Measurements from ENCODE around the gene PTPN22.
A peak's percentile ranks its signal among the peaks of the same experiment; 100 is the strongest.
"Not testable (repeated sequence)": the region's sequence is repeated elsewhere in the genome, so short reads cannot be mapped to it uniquely, and the experiment has no call there.

The PTPN22 gene

DNA sequence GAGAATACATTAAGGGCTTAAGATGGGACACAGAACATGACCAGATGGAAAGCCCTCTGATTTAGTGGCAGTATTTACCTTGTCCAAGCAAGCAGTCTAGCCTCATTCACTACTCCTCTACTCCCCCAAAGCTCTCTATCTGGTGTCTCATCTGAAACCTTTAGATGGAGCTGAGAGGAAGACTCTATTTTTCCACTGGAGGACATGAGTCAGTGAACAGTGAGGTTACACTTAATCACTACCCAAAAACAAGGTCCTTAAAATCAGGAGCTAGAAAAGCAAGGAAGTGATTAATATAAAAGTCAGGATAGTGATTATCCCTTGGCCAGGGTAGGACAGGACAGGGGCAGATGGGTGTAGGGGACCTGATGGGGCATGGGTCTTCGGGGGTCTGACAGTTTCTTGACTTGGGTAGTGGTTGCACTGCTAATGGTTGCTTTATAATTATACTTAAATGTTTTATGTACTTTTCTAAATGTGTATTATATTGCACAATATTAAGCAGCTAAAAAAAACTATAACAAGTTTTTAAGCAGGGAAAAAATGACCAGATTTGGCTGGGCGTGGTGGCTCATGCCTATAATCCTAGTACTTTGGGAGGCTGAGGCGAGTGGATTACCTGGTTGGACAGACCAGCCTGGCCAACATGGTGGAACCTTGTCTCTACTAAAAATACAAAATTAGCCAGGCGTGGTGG is 3.0 kb downstream of the PTPN22 start:
- H3K27me3 Mint-ChIP-seq = no peaks in the 10 kb centered on the region
- no peaks in the 10 kb centered on the region for H3K9me3 Mint-ChIP-seq
- peak overlapping the region; percentile 95 for H3K4me3 Mint-ChIP-seq
- peak overlapping the region; percentile 99 for H3K27ac Mint-ChIP-seq
- H3K36me3 Mint-ChIP-seq = peaks cover 29% of the 10 kb centered on the region
- peaks cover 66% of the 10 kb centered on the region for H3K4me1 Mint-ChIP-seq

DNA sequence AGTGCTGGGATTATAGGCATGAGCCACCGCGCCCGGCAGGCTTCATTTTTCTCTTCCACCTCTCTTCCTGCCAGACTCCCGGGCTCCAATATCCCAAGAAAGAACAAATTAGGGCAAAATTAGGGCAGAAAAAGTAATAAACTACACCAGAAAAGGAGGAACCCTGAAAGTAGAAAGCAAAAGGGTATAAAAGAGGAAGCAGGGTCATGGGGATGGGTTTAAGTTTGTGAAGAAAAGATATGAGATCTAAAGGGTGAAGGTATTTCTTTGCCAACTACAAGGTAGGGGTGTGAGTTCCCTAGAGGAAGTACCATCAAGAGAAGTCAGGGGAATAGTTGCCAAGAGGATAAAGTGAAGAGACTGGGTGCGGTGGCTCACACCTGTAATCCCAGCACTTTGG is 9.9 kb downstream of the PTPN22 start:
- Mint-ChIP-seq H3K27me3 (no peaks in the 10 kb centered on the region), H3K4me3 (no peak overlapping the region), H3K27ac (peak overlapping the region; percentile 76), H3K4me1 (peaks cover 57% of the 10 kb centered on the region), H3K9me3 (no peaks in the 10 kb centered on the region), H3K36me3 (peaks cover 22% of the 10 kb centered on the region)

DNA sequence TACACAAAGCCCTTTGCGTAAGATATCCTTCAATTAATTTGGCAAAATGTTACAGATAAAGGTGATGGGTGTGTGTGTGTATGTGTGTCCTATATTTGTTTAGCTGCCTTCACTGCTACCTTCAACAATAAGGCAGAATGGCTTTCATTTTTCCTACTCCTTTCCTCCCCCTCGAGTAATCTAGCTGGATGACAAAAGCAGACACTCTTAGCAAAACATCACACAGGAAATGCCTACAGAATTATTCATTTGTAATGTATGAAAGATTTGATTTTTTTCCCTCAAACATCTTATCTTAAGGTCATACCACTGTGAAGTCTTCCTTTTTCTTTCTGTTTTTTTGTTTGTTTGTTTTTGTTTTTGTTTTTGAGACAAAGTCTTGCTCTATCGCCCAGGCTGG is 10.6 kb downstream of the PTPN22 start:
- peaks cover 28% of the 10 kb centered on the region for H3K36me3 Mint-ChIP-seq

DNA sequence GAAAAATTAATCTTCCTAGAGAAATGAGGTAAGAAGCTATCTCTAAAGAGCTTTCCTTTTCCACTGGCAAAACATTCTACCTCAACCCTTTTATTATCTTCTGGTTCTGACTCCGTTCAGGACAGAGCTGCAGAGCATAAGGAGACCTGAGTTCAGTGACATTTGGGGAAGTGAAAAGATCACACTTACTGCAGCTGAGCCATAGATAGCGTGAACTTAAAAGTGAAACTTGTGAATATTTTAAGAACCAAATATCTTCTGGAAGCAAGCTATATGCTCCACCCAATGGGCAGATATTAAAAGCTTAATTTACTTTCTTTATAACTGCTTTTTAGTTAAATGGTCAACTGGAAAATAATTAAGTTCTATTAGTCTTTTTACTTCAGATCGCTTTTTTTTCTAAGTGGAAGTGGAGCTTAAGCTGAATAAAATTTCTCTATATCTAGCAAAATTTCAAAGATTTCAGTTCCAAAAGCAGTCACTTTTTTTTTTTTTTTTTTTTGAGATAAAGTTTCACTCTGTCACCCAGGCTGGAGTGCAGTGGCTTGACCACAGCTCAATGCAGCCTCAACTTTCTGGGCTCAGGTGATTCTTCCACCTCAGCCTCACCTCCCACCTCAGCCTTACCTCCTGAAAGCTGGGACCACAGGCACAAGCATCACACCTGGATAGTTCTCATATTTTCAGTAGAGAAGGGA is 11.9 kb downstream of the PTPN22 start:
- H3K9me3 Mint-ChIP-seq = no peaks in the 10 kb centered on the region
- H3K4me1 Mint-ChIP-seq = peaks cover 41% of the 10 kb centered on the region
- H3K36me3 Mint-ChIP-seq = peaks cover 34% of the 10 kb centered on the region
- peak overlapping the region; percentile 33 for H3K4me3 Mint-ChIP-seq
- H3K27me3 Mint-ChIP-seq = no peaks in the 10 kb centered on the region
- H3K27ac Mint-ChIP-seq = peak overlapping the region; percentile 62

More for the DNA sequence above, 10.6 kb downstream of the PTPN22 start:
- Mint-ChIP-seq H3K27me3 (no peaks in the 10 kb centered on the region), H3K9me3 (no peaks in the 10 kb centered on the region), H3K27ac (peak overlapping the region; percentile 71), H3K4me3 (no peak overlapping the region), H3K4me1 (peaks cover 54% of the 10 kb centered on the region)

DNA sequence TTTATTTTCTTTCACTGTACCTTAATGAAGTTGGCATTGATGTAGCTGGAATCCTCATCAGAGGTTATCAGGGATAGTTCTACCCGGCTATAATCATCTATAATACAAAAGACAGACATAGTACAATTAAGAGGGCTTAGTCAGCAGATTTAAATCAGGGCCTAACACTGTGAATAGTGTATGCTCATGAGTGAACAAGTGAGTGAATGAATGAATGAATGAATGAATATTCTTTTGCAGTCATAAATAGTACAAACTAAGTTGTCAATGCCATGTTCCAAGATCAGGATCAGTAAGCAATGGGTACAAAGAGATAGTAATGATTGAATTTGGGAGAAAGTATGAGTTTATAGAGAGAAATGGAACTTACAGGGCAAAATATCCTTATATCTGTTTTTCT is 12.5 kb downstream of the PTPN22 start:
- Mint-ChIP-seq H3K27me3 (no peaks in the 10 kb centered on the region), H3K27ac (peak overlapping the region; percentile 74), H3K4me3 (peak overlapping the region; percentile 33), H3K9me3 (no peaks in the 10 kb centered on the region), H3K4me1 (peaks cover 47% of the 10 kb centered on the region), H3K36me3 (peaks cover 36% of the 10 kb centered on the region)

DNA sequence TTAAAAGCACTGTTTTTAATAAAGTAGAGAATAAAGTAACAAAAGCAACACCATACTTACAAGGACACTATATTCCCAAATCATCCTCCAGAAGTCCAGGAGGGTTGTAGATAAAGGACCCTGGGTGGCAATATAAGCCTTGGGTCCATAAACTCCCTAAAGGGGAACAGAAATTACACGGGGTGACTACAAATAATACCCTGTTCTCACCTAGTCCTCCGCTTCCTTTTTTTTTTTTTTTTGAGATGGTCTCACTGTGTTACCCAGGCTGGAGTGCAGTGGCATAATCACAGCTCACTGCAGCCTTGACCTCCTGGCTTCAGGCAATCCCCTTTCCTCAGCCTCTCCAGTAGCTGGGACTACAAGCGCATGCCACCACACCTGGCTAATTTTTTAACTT is 13.1 kb downstream of the PTPN22 start:
- peaks cover 34% of the 10 kb centered on the region for H3K36me3 Mint-ChIP-seq
- no peaks in the 10 kb centered on the region for H3K9me3 Mint-ChIP-seq
- no peak overlapping the region for H3K4me3 Mint-ChIP-seq
- H3K27me3 Mint-ChIP-seq = no peaks in the 10 kb centered on the region
- peaks cover 45% of the 10 kb centered on the region for H3K4me1 Mint-ChIP-seq
- H3K27ac Mint-ChIP-seq = no peak overlapping the region

DNA sequence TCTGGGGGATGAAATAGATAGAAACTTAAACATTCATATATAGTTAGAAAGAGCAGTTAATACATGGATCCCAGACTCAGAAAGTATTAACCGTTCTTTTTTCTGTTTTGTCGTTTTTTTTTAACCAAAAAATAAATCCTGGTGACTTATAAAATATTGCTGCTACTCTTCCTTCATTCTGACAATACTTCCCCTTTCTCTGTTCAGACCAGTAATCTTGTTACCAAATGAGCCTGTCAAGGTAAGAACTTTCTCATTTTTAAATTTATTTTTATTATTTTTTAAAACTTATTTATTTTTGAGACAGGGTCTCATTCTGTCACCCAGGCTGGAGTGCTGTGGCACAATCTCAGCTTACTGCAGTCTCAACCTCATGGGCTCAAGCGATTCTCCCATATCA is 13.7 kb downstream of the PTPN22 start:
- H3K4me1 Mint-ChIP-seq = peaks cover 42% of the 10 kb centered on the region
- peaks cover 34% of the 10 kb centered on the region for H3K36me3 Mint-ChIP-seq
- H3K27me3 Mint-ChIP-seq = no peaks in the 10 kb centered on the region
- no peak overlapping the region for H3K27ac Mint-ChIP-seq
- no peaks in the 10 kb centered on the region for H3K9me3 Mint-ChIP-seq
- no peak overlapping the region for H3K4me3 Mint-ChIP-seq

DNA sequence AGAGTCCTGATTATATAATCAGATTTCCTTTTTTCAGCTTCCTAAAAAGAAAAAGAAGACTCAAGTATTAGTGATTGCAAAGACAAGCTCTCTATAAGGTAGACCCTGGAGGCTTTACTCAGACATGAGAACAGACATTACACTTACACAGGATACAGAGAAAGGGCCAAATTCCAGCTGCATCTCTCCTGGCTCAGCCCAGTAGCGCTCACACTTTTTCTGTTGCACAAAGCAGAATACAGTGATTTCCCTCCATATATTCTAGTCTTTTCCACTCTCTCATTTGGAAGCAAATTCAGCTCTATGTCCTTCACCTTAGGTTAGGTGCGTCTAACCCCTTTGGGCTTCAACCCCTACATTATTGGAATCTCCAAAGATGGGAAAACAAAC is 15.1 kb downstream of the PTPN22 start:
- H3K9me3 Mint-ChIP-seq = no peaks in the 10 kb centered on the region
- H3K4me1 Mint-ChIP-seq = peaks cover 34% of the 10 kb centered on the region
- peaks cover 32% of the 10 kb centered on the region for H3K36me3 Mint-ChIP-seq
- H3K27ac Mint-ChIP-seq = no peak overlapping the region
- no peak overlapping the region for H3K4me3 Mint-ChIP-seq
- H3K27me3 Mint-ChIP-seq = no peaks in the 10 kb centered on the region

DNA sequence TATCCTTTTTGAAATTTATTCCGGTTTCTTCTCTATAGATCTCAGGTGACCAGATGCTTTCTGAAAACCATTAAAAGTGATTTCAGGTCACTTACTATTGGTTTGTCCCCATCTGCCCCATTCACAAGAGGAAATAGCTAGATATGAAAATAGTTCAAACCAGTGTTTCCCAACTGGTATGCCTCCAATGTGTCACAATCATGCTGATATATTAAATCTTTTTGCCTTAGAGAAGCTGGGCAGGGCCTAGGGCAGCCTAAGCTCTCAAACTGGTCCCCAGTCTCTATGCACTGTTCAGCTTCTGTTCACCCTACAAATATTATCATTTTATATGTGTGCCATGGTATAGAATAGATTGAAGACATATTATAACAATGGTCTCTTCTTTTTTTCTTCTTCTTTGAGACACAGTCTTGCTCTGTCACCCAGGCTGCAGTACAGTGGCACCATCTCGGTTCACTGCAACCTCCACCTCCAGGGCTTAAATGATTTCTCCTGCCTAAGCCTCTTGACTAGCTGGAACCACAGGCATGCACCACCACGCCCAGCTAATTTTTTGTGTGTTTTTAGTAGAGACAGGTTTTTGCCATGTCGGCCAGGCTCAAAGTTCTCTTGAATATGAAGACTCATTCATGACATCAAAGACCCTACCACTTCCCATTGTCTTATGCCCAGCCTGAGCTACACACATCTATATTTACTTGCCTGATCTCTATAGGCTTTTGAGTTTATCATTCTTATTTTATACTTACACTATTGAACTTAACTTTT is 15.7 kb downstream of the PTPN22 start:
- Mint-ChIP-seq H3K27ac (no peak overlapping the region), H3K36me3 (peaks cover 31% of the 10 kb centered on the region), H3K9me3 (no peaks in the 10 kb centered on the region), H3K4me3 (no peak overlapping the region), H3K27me3 (no peaks in the 10 kb centered on the region), H3K4me1 (peaks cover 32% of the 10 kb centered on the region)

DNA sequence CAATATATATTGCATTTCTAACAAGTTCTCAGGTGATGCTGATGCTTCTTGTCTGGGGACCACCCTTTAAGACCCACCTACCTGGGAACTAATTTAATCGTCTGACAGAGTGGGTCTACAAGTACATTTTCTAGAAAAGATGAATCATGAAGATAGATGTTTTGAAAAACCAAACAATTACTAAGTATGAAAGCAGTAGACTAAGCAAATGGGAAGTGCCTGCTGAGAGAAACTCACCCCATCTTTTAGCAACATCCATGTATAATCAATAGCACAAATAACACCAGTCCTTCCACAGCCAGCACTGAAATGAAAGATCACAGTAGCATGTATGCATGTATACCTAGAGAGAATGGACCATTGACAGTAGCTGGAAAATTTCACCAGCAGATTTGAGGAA is 17.3 kb downstream of the PTPN22 start:
- no peaks in the 10 kb centered on the region for H3K27me3 Mint-ChIP-seq
- no peaks in the 10 kb centered on the region for H3K9me3 Mint-ChIP-seq
- H3K27ac Mint-ChIP-seq = no peak overlapping the region
- peaks cover 29% of the 10 kb centered on the region for H3K4me1 Mint-ChIP-seq
- peaks cover 36% of the 10 kb centered on the region for H3K36me3 Mint-ChIP-seq
- no peak overlapping the region for H3K4me3 Mint-ChIP-seq

DNA sequence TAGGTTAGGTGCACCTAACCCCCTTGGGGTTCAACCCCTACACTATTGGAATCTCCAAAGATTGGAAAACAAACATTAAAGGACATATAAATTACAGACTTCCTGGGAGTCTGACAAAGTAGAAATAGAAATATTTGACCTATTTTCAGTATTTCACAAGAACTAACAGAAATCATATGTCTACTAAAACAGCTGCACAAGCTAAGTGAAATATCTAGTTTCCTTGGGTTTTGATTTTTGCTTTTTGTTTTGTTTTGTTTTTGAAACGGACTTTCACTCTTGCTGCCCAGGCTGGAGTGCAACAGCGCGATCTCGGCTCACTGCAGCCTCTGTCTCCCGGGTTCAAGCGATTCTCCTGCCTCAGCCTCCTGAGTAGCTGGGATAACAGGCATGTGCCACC is 18.8 kb downstream of the PTPN22 start:
- not testable (repeated sequence) for H3K4me3 Mint-ChIP-seq, H3K9me3 Mint-ChIP-seq, H3K27me3 Mint-ChIP-seq, H3K27ac Mint-ChIP-seq
- Mint-ChIP-seq H3K36me3 (peaks cover 36% of the 10 kb centered on the region), H3K4me1 (peaks cover 22% of the 10 kb centered on the region)

DNA sequence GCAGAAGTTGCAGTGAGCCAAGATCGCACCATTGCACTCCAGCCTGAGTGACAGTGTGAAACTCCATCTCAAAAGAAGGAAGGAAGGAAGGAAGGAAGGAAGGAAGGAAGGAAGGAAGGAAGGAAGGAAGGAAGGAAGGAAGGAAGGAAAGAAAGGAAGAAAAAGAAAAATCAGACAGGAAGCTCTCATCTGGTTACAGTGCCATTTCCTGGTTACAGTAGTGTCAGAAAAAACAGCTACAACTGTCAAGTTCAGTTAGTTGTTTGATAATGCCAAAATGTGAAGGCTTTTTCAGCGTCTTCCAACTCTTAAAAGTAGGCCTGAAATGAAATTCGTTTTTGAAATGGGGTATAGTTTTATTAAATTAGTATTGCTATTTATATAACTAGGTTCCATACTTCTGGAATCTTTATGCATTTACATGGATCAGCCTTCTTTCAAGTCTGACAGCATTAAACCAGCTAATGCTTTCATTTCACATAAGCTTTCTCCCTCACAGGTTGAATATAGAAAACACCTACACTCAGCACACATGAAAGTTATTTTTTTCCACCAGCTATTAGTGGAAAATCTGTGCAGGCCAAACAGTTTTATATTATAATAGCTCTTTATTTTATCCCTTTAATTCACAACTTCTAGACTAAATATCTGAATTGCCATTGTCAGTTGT is 21.2 kb downstream of the PTPN22 start:
- no peaks in the 10 kb centered on the region for H3K27me3 Mint-ChIP-seq
- H3K4me1 Mint-ChIP-seq = peaks cover 22% of the 10 kb centered on the region
- H3K36me3 Mint-ChIP-seq = peaks cover 37% of the 10 kb centered on the region
- H3K9me3 Mint-ChIP-seq = no peaks in the 10 kb centered on the region
- peak overlapping the region; percentile 92 for H3K27ac Mint-ChIP-seq
- peak overlapping the region; percentile 60 for H3K4me3 Mint-ChIP-seq

DNA sequence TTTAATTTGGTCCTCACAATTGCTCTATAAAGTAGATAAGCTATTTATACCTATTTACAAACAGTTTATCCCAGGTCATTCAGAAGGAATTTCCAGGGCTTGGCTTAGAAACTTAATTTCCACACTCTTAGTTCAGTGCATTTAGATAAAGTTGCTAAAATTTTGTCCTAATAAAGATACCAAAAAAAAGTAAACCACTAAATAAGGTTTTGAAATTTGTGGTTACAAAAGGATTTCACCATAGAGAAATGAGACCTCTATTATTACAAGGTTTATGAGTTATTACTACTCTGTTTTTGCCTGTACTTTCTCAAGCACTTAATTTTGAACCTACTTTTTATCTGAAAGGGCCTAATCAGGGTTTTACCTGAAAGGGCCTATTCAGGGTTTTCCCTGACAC is 22.4 kb downstream of the PTPN22 start:
- H3K36me3 Mint-ChIP-seq = peaks cover 27% of the 10 kb centered on the region
- H3K27ac Mint-ChIP-seq = no peak overlapping the region

DNA sequence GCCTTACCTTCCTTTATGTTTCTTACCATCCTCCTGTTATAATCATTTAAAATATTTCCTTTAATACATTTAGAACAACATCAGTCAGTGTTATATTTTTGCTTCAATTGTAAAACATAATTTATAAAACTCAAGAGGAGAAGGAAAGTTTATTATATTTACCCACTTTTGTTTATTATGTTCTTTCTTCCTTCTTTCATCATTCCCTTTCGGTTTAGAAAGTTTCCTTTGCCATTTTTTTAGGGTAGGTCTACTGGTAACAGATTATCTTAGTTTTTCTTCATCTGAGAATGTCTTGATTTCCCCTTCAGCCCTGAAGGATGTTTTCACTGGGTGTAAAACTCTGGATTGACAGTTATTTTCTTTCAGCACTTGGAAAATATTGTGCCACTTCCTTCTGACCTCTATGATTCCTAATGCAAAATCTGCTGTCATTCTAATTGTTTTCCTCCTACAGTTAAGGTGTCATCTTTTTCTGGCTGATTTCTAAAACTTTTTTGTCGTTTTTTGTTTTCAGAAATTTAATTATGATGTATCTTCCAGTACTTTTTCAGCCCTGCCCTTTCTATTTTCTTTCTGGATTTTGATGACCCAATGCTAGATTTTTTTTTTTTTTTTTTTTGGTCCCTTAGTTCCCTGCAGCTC is 25.0 kb downstream of the PTPN22 start:
- H3K4me1 Mint-ChIP-seq = peaks cover 14% of the 10 kb centered on the region
- H3K36me3 Mint-ChIP-seq = peaks cover 30% of the 10 kb centered on the region
- no peak overlapping the region for H3K4me3 Mint-ChIP-seq
- H3K27ac Mint-ChIP-seq = peak overlapping the region; percentile 23
- H3K27me3 Mint-ChIP-seq = no peaks in the 10 kb centered on the region
- H3K9me3 Mint-ChIP-seq = no peaks in the 10 kb centered on the region

More for the DNA sequence above, 22.4 kb downstream of the PTPN22 start:
- Mint-ChIP-seq H3K27me3 (no peaks in the 10 kb centered on the region), H3K4me1 (peaks cover 18% of the 10 kb centered on the region), H3K9me3 (no peaks in the 10 kb centered on the region), H3K4me3 (no peak overlapping the region)

DNA sequence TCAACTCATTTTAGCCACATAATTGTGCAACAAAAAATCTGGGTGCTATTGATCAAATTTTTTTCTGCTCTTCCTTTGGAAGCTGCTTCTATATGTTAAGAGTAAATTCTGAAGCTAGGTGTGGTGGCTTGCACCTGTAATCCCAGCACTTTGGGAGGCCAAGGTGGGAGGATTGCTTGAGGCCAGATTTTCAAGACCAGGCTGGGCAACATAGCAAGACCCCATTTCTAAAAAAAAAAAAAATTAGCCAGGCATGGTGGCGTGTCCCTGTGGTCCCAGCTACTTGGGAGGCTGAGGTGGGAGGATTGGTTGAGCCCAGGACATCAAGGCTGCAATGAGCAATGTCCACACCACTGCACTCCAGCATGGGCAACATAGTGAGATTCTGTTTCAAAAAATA is 35.0 kb downstream of the PTPN22 start:
- Mint-ChIP-seq H3K27ac (no peak overlapping the region), H3K9me3 (no peaks in the 10 kb centered on the region), H3K27me3 (no peaks in the 10 kb centered on the region), H3K36me3 (peaks cover 25% of the 10 kb centered on the region), H3K4me3 (no peak overlapping the region), H3K4me1 (peaks cover 9% of the 10 kb centered on the region)

Data from activated naive CD4-positive, alpha-beta T cell treated with anti-CD3 and anti-CD28 coated beads, Interleukin-2, amount 50 U/mL, for 24 hours (primary cell).